GM12878 (cell line): ENCODE measurements around the gene PRLH. TPM values are rescaled to one million over a fixed set of nuclear protein-coding genes. Genes with fewer than 3 reads are reported as not detected.

Source experiments
- ATAC-seq: fragments of 200-7000 bp; cut with Tn5 transposase; 3 replicates; pipeline ENCODE4 v1.9.1; 2020; ENCODE audit warnings: mild to moderate bottlenecking, moderate library complexity
- BruUV-seq: library from RNA; stranded (reverse); fragments of 400-500 nt; replicated peaks from 2 replicates; lab custom pipeline; 2021; lab: Mats Ljungman, UMichigan
- CTCF ChIA-PET: fragments of 300-600 bp; sonication (Branson Sonifier 250); formaldehyde crosslinking; extraction: SDS; loops from one replicate; lab custom pipeline; 2021; ENCODE audit warnings: inconsistent platforms; lab: Yijun Ruan, JAX
- POLR2A ChIA-PET: fragments of 350-600 bp; formaldehyde crosslinking; extraction: SDS; loops from one replicate; lab custom pipeline; 2021; ENCODE audit warnings: inconsistent platforms; lab: Charles Lee
- RAD21 ChIA-PET: fragments of 300-600 bp; sonication (Branson Sonifier 250); formaldehyde crosslinking; loops from one replicate; lab custom pipeline; 2023; ENCODE audit warnings: antibody characterized with exemption; ENCODE audit not compliant: unreplicated experiment; lab: Charles Lee
- SMC1A ChIA-PET: fragments of 300-600 bp; sonication (Branson Sonifier 250); formaldehyde crosslinking; loops from one replicate; lab custom pipeline; 2023; ENCODE audit not compliant: unreplicated experiment, uncharacterized antibody; lab: Charles Lee
- DNase-seq: peaks from one replicate; pipeline ENCODE4 v3.0.0-alpha.2; 2011; ENCODE audit warnings: low read depth, low spot score
- FAIRE-seq: peaks from 3 replicates; lab custom pipeline; 2011; peaks lifted over from hg19 to GRCh38; lab: Jason Lieb, UNC
- H2AFZ ChIP-seq: 2 replicates; pipeline ENCODE4 v1.6.0; 2011; ENCODE audit warnings: low read depth, low read length, control low read depth; ENCODE audit not compliant: control insufficient read depth
- H3K27ac ChIP-seq: 2 replicates; pipeline ENCODE4 v1.5.1; 2011; ENCODE audit warnings: control low read depth; ENCODE audit not compliant: control insufficient read depth, insufficient read depth
- H3K27me3 ChIP-seq, 2 experiments: replicated peaks in 1 of 2; 2 replicates each; pipeline versions ENCODE4 v1.6.0 to v1.6.1; 2011; ENCODE audit warnings: low read length in 1 of 2; ENCODE audit not compliant: control insufficient read depth in 2 of 2, insufficient read depth in 2 of 2
- H3K36me3 ChIP-seq, 2 experiments: 2 replicates each; pipeline ENCODE4 v1.5.1; 2011; ENCODE audit warnings: low read length in 1 of 2; ENCODE audit not compliant: control insufficient read depth in 2 of 2, insufficient read depth in 2 of 2
- H3K4me1 ChIP-seq: 2 replicates; pipeline ENCODE4 v1.6.1; 2011; ENCODE audit warnings: mild to moderate bottlenecking, low read length, moderate library complexity, mixed read lengths; ENCODE audit not compliant: control insufficient read depth, insufficient read depth
- H3K4me2 ChIP-seq: 2 replicates; pipeline ENCODE4 v1.6.0; 2011; ENCODE audit warnings: control low read depth; ENCODE audit not compliant: control insufficient read depth, insufficient read depth
- H3K4me3 ChIP-seq: fragments of 200-600 bp; sonication (generic); 2 replicates; pipeline ENCODE4 v1.5.1; 2016
- H3K79me2 ChIP-seq: 2 replicates; pipeline ENCODE4 v1.6.0; 2011; ENCODE audit warnings: low read length; ENCODE audit not compliant: control insufficient read depth, insufficient read depth
- H3K9ac ChIP-seq: 2 replicates; pipeline ENCODE4 v1.8.0; 2011; ENCODE audit warnings: low read length, control low read depth, mixed read lengths; ENCODE audit not compliant: control insufficient read depth, insufficient read depth
- H3K9me3 ChIP-seq: replicated peaks from 3 replicates; pipeline ENCODE4 v1.5.1; 2011; ENCODE audit warnings: mild to moderate bottlenecking, low read length; ENCODE audit not compliant: control insufficient read depth, insufficient read depth
- H4K20me1 ChIP-seq: 2 replicates; pipeline ENCODE4 v1.6.0; 2011; ENCODE audit not compliant: control insufficient read depth, insufficient read depth
- ATF7 ChIP-seq: fragments of 450-650 bp; IDR thresholded peaks from 2 replicates; pipeline ENCODE4 v1.6.1; 2016; ENCODE audit warnings: low read depth, mild to moderate bottlenecking
- CBX5 ChIP-seq: sonication (generic); IDR thresholded peaks from 2 replicates; pipeline ENCODE4 v1.6.1; 2016; ENCODE audit warnings: low read depth, moderate library complexity, mild to moderate bottlenecking, inconsistent platforms
- CTCF ChIP-seq, 3 experiments: IDR thresholded peaks in 2 of 3; conservative IDR thresholded peaks in 1 of 3; 2 replicates each; pipeline ENCODE4 v1.5.1; 2011; ENCODE audit warnings: low read depth in 3 of 3, low read length in 3 of 3, mild to moderate bottlenecking in 3 of 3, control low read depth in 2 of 3, moderate library complexity in 2 of 3, inconsistent platforms in 1 of 3, mixed read lengths in 1 of 3; ENCODE audit not compliant: control insufficient read depth in 2 of 3, insufficient read depth in 1 of 3; ENCODE audit errors: extremely low read depth in 1 of 3
- HCFC1 ChIP-seq: fragments of 150-350 bp; IDR thresholded peaks from 2 replicates; pipeline ENCODE4 v1.6.1; 2014; ENCODE audit warnings: low read length
- IRF4 ChIP-seq: IDR thresholded peaks from 2 replicates; pipeline ENCODE4 v1.6.1; 2011; ENCODE audit warnings: low read depth, low read length
- IRF5 ChIP-seq: fragments of 450-650 bp; IDR thresholded peaks from 2 replicates; pipeline ENCODE4 v1.6.1; 2017; ENCODE audit warnings: borderline replicate concordance
- KLF5 ChIP-seq: fragments of 450-650 bp; IDR thresholded peaks from 2 replicates; pipeline ENCODE4 v1.6.1; 2014; ENCODE audit warnings: mild to moderate bottlenecking; ENCODE audit not compliant: partially characterized antibody
- LARP7 ChIP-seq: fragments of 450-650 bp; IDR thresholded peaks from 2 replicates; pipeline ENCODE4 v1.6.1; 2017; ENCODE audit warnings: mild to moderate bottlenecking
- NBN ChIP-seq: fragments of 450-650 bp; IDR thresholded peaks from 2 replicates; pipeline ENCODE4 v1.6.1; 2016
- NR2C2 ChIP-seq: IDR thresholded peaks from 2 replicates; pipeline ENCODE4 v1.6.1; 2011; ENCODE audit warnings: borderline replicate concordance, low read depth; ENCODE audit not compliant: control insufficient read depth, insufficient read length
- RAD21 ChIP-seq: IDR thresholded peaks from 2 replicates; pipeline ENCODE4 v1.6.1; 2011; ENCODE audit warnings: mild to moderate bottlenecking, low read depth, low read length, moderate library complexity; ENCODE audit not compliant: insufficient read depth
- RBBP5 ChIP-seq: fragments of 200-600 bp; sonication (generic); conservative IDR thresholded peaks from 2 replicates; pipeline ENCODE4 v1.6.1; 2016
- RELA ChIP-seq: fragments of 450-650 bp; IDR thresholded peaks from 2 replicates; pipeline ENCODE4 v1.8.0; 2014; ENCODE audit warnings: borderline replicate concordance; ENCODE audit not compliant: partially characterized antibody
- ZBTB33 ChIP-seq: fragments of 450-650 bp; IDR thresholded peaks from 2 replicates; pipeline ENCODE4 v1.6.1; 2017; ENCODE audit warnings: mild to moderate bottlenecking
- ZSCAN29 ChIP-seq: fragments of 450-650 bp; IDR thresholded peaks from 2 replicates; pipeline ENCODE4 v1.6.1; 2017; ENCODE audit warnings: mild to moderate bottlenecking, moderate library complexity
- WGBS: methylation state at CpG from one replicate; pipeline ENCODE4 v1.1.6; 2016; ENCODE audit warnings: low lambda C conversion rate; ENCODE audit not compliant: insufficient replicate concordance, insufficient coverage; ENCODE audit errors: missing lambda C conversion rate; 5-methylcytosine and 5-hydroxymethylcytosine counted together
- in situ Hi-C: fragments of 300-500 bp; cut with MboI; formaldehyde crosslinking; loops from 9 replicates; pipeline ENCODE4 v1.14.3; 2018; ENCODE audit warnings: mixed read lengths
- intact Hi-C: fragments of 100-400 bp; cut with micrococcal nuclease; formaldehyde crosslinking; loops from one replicate; pipeline ENCODE4 v1.14.2; 2022; ENCODE audit not compliant: unreplicated experiment
- polyA plus RNA-seq, 11 experiments: library from polyadenylated mRNA; depleted of rRNA in 4 of 11; unstranded in 6 of 11; stranded (reverse) in 5 of 11; fragments of >200 nt; fragmentation: Nextera tagmentation in 4 of 11; fragmentation: Illumina TruSeq in 1 of 11; extraction: Ambion mirVana in 4 of 11; extraction: Trizol in 1 of 11; gene quantifications; 1 replicate in 1 of 11; 2 replicates in 10 of 11; pipeline versions ENCODE4 v1.2.1 to v1.2.3, GENCODE V29; 2011 to 2016; ENCODE audit warnings: inconsistent platforms in 2 of 11, missing spikeins in 2 of 11, low read depth in 1 of 11
- total RNA-seq, 4 experiments: library from RNA; depleted of rRNA in 3 of 4; stranded (reverse); fragments of >200 nt in 3 of 4; fragmentation: Illumina TruSeq in 1 of 4; extraction: Trizol in 1 of 4; gene quantifications; 2 replicates each; pipeline versions ENCODE4 v1.2.1 to v1.2.3, GENCODE V29; 2013 to 2021

Gene PRLH
- total and polyA plus RNA-seq, 10 of the 15 experiments (the other 5 are each of a cell fraction or from before 2014, with no cell fraction given), result not detected

GRCh38 chr2:237604960-237605359 is 38.6 kb downstream of the PRLH start:
- CTCF ChIA-PET, result interaction anchor here (1.0 to 1.6 kb wide), 3 partner anchors 89 to 170 kb away, joined by 3 to 6 read pairs (median 5); no protein-coding TSS in a partner anchor
- no peak for FAIRE-seq

More at GRCh38 chr2:237604960-237605359, 38.6 kb downstream of the PRLH start:
- Histone ChIP-seq H3K9ac (no peak overlapping the region), H3K36me3 (no peaks in the 10 kb centered on the region), H3K4me3 (no peak overlapping the region), H3K4me2 (no peak overlapping the region), H2AFZ (no peak overlapping the region), H3K27ac (no peak overlapping the region), H3K4me1 (peaks cover 8% of the 10 kb centered on the region), H3K9me3 (no peaks in the 10 kb centered on the region), H4K20me1 (no peaks in the 10 kb centered on the region), H3K27me3 (no peaks in the 10 kb centered on the region), H3K79me2 (no peaks in the 10 kb centered on the region)
- no peak for DNase-seq
- BruUV-seq, result no TSS peak
- RAD21 ChIA-PET, result interaction anchor here (1.1 kb wide), 1 partner anchor 68 kb away, joined by 3 read pairs; no protein-coding TSS in a partner anchor
- POLR2A ChIA-PET, result no interaction called here
- no peak for ATAC-seq
- TF ChIP-seq CTCF (IDR thresholded peaks at IDR 0.05 in 2 of 3, conservative IDR thresholded peaks at IDR 0.05 in 1 of 3; ENCODE audit: control insufficient read depth in 2 of 3, extremely low read depth in 1 of 3, insufficient read depth in 1 of 3, low read depth in 3 of 3, low read length in 3 of 3), result peak in 1 of 3 experiments; percentile 12; a peak in 2 of 6 replicates
- 0 out of 2 replicates have a peak, but pooled peaks have one; percentile 6 for TF ChIP-seq RAD21
- no peak for TF ChIP-seq IRF4
- TF ChIP-seq CBX5, result no peak
- no peak for TF ChIP-seq IRF5
- no peak for TF ChIP-seq RELA
- no peak for TF ChIP-seq LARP7
- no peak for TF ChIP-seq ZBTB33
- TF ChIP-seq ZSCAN29, result no peak
- no peak for TF ChIP-seq NR2C2
- TF ChIP-seq RBBP5, result no peak
- TF ChIP-seq KLF5, result no peak
- TF ChIP-seq NBN, result no peak
- no peak for TF ChIP-seq ATF7
- no peak for TF ChIP-seq HCFC1
- SMC1A ChIA-PET, result no interaction called here
- in situ Hi-C loops, result no loop called here
- 86% methylated on average over 9 of the region's 9 CpGs for WGBS
- intact Hi-C loops, result no loop called here
